HG03378 (cell line): Measurements from ENCODE around the gene LRPAP1.
"Not testable (repeated sequence)": the region's sequence is repeated elsewhere in the genome, so short reads cannot be mapped to it uniquely, and the experiment has no call there.

Source experiments
- ATAC-seq: cut with Tn5 transposase; IDR thresholded peaks from one replicate; pipeline ENCODE4 v1.9.1; 2021; ENCODE audit warnings: mild to moderate bottlenecking, moderate library complexity; ENCODE audit not compliant: unreplicated experiment

Gene LRPAP1

GRCh38 chr4:3563403-3563802 is 31.2 kb upstream of the LRPAP1 start:
- no peak for ATAC-seq

GRCh38 chr4:3562127-3562526 is 29.9 kb upstream of the LRPAP1 start:
- not testable (repeated sequence) for ATAC-seq

GRCh38 chr4:3560465-3560864 is 28.2 kb upstream of the LRPAP1 start:
- not testable (repeated sequence) for ATAC-seq

- not testable (repeated sequence) for ATAC-seq
Observed at GRCh38 chr4:3559381-3560290, 27.4 kb upstream of the LRPAP1 start.

- not testable (repeated sequence) for ATAC-seq
Observed at GRCh38 chr4:3558514-3558836, 26.3 kb upstream of the LRPAP1 start.

- ATAC-seq = not testable (repeated sequence)
Observed at GRCh38 chr4:3557676-3558513, 25.7 kb upstream of the LRPAP1 start.

- not testable (repeated sequence) for ATAC-seq
Observed at GRCh38 chr4:3557088-3557492, 24.9 kb upstream of the LRPAP1 start.

- ATAC-seq = not testable (repeated sequence)
Observed at GRCh38 chr4:3556244-3556867, 24.1 kb upstream of the LRPAP1 start.

GRCh38 chr4:3555459-3556070 is 23.3 kb upstream of the LRPAP1 start:
- ATAC-seq = not testable (repeated sequence)

- not testable (repeated sequence) for ATAC-seq
Observed at GRCh38 chr4:3551366-3551765, 19.1 kb upstream of the LRPAP1 start.

- ATAC-seq = not testable (repeated sequence)
Observed at GRCh38 chr4:3550792-3551325, 18.6 kb upstream of the LRPAP1 start.

GRCh38 chr4:3550041-3550440 is 17.8 kb upstream of the LRPAP1 start:
- ATAC-seq = not testable (repeated sequence)

GRCh38 chr4:3549694-3550001 is 17.4 kb upstream of the LRPAP1 start:
- not testable (repeated sequence) for ATAC-seq

- ATAC-seq = not testable (repeated sequence)
Observed at GRCh38 chr4:3548991-3549693, 16.9 kb upstream of the LRPAP1 start.

GRCh38 chr4:3546721-3547120 is 14.5 kb upstream of the LRPAP1 start:
- ATAC-seq = not testable (repeated sequence)

- ATAC-seq = not testable (repeated sequence)
Observed at GRCh38 chr4:3545351-3545750, 13.1 kb upstream of the LRPAP1 start.

- not testable (repeated sequence) for ATAC-seq
Observed at GRCh38 chr4:3544259-3545025, 12.2 kb upstream of the LRPAP1 start.

GRCh38 chr4:3543415-3543814 is 11.2 kb upstream of the LRPAP1 start:
- ATAC-seq = not testable (repeated sequence)

GRCh38 chr4:3538906-3539305 is 6.7 kb upstream of the LRPAP1 start:
- ATAC-seq = not testable (repeated sequence)
